CD14-positive monocyte (primary cell): Measurements from ENCODE around the gene RAPGEF5. TPM values are rescaled to one million over a fixed set of nuclear protein-coding genes. Genes with fewer than 3 reads are reported as not detected.

Source experiments
- DNase-seq, 3 donors: peaks; one replicate each; pipeline ENCODE4 v3.0.0-alpha.2; 2011 to 2022
- H2AFZ ChIP-seq: 2 replicates; pipeline ENCODE4 v1.6.0; 2012; ENCODE audit warnings: mild to moderate bottlenecking, low read depth, low read length, inconsistent platforms; ENCODE audit not compliant: insufficient read depth, poor library complexity, severe bottlenecking
- H3K27ac ChIP-seq, 2 donors: 1 replicate in 1 of 2; 2 replicates in 1 of 2; pipeline ENCODE4 v1.5.1; 2012 to 2013; ENCODE audit warnings: low read length in 2 of 2, control low read depth in 1 of 2, inconsistent platforms in 1 of 2, low read depth in 1 of 2, mild to moderate bottlenecking in 1 of 2
- H3K27me3 ChIP-seq, 2 donors: one replicate each; pipeline versions ENCODE4 v1.6.0 to v1.6.1; 2011 to 2013; ENCODE audit warnings: low read length in 2 of 2; ENCODE audit not compliant: control insufficient read depth in 2 of 2, insufficient read depth in 2 of 2
- H3K36me3 ChIP-seq, 2 donors: replicated peaks in 1 of 2; 1 replicate in 1 of 2; 2 replicates in 1 of 2; pipeline versions ENCODE4 v1.5.1 to v1.6.1; 2012 to 2013; ENCODE audit warnings: low read length in 2 of 2, control low read depth in 1 of 2, inconsistent platforms in 1 of 2, mild to moderate bottlenecking in 1 of 2; ENCODE audit not compliant: insufficient read depth in 2 of 2, control insufficient read depth in 1 of 2
- H3K4me1 ChIP-seq, 2 donors: 1 replicate in 1 of 2; 2 replicates in 1 of 2; pipeline versions ENCODE4 v1.5.1 to v1.6.1; 2012 to 2013; ENCODE audit warnings: low read length in 2 of 2, control low read depth in 1 of 2, inconsistent platforms in 1 of 2, mild to moderate bottlenecking in 1 of 2, moderate library complexity in 1 of 2; ENCODE audit not compliant: insufficient read depth in 2 of 2, control insufficient read depth in 1 of 2
- H3K4me2 ChIP-seq: replicated peaks from 2 replicates; pipeline ENCODE3; 2012; ENCODE audit warnings: low read length, moderate library complexity, mild to moderate bottlenecking; ENCODE audit not compliant: poor library complexity, severe bottlenecking; ENCODE audit errors: extremely low read depth
- H3K4me3 ChIP-seq, 3 experiments: fragments of 200-600 bp in 1 of 3; sonication (generic) in 1 of 3; replicated peaks in 1 of 3; 1 replicate in 2 of 3; 2 replicates in 1 of 3; pipeline ENCODE4 v1.5.1; 2011 to 2013; ENCODE audit warnings: low read length in 3 of 3, mild to moderate bottlenecking in 3 of 3, control low read depth in 2 of 3, low read depth in 2 of 3, inconsistent platforms in 1 of 3, moderate library complexity in 1 of 3
- H3K79me2 ChIP-seq: 2 replicates; pipeline ENCODE4 v1.6.0; 2012; ENCODE audit warnings: mild to moderate bottlenecking, control low read depth, inconsistent platforms, low read length, moderate library complexity; ENCODE audit not compliant: insufficient read depth
- H3K9ac ChIP-seq: 2 replicates; pipeline ENCODE4 v1.6.0; 2017; ENCODE audit warnings: low read length, mild to moderate bottlenecking; ENCODE audit not compliant: insufficient read depth, poor library complexity, severe bottlenecking
- H3K9me3 ChIP-seq, 2 donors: replicated peaks in 1 of 2; 1 replicate in 1 of 2; 2 replicates in 1 of 2; pipeline versions ENCODE4 v1.5.1 to v1.6.1; 2012 to 2013; ENCODE audit warnings: low read length in 2 of 2, control low read depth in 1 of 2; ENCODE audit not compliant: control insufficient read depth in 1 of 2, insufficient read depth in 1 of 2
- H4K20me1 ChIP-seq: 2 replicates; pipeline ENCODE4 v1.6.0; 2012; ENCODE audit warnings: mild to moderate bottlenecking, low read length, control low read depth, moderate library complexity; ENCODE audit not compliant: insufficient read depth
- H3K27ac Mint-ChIP-seq, 7 donors: one replicate each; pipeline ENCODE4 v1.8.0; 2020; ENCODE audit warnings: mild to moderate bottlenecking in 7 of 7, mixed read lengths in 7 of 7, moderate library complexity in 6 of 7, inconsistent platforms in 2 of 7
- H3K27me3 Mint-ChIP-seq, 3 donors: one replicate each; pipeline ENCODE4 v1.8.0; 2021 to 2022; ENCODE audit warnings: low read depth in 3 of 3, mild to moderate bottlenecking in 3 of 3, mixed read lengths in 3 of 3, moderate library complexity in 3 of 3, inconsistent platforms in 1 of 3
- H3K36me3 Mint-ChIP-seq, 2 donors: one replicate each; pipeline ENCODE4 v1.8.0; 2020; ENCODE audit warnings: mixed read lengths in 2 of 2, inconsistent platforms in 1 of 2, mild to moderate bottlenecking in 1 of 2
- H3K4me1 Mint-ChIP-seq: one replicate; pipeline ENCODE4 v1.8.0; 2020; ENCODE audit warnings: mild to moderate bottlenecking, mixed read lengths
- H3K4me3 Mint-ChIP-seq, 2 donors: one replicate each; pipeline ENCODE4 v1.8.0; 2020; ENCODE audit warnings: mild to moderate bottlenecking in 2 of 2, mixed read lengths in 2 of 2, moderate library complexity in 1 of 2
- H3K9me3 Mint-ChIP-seq, 7 donors: one replicate each; pipeline ENCODE4 v1.8.0; 2020 to 2022; ENCODE audit warnings: mixed read lengths in 7 of 7, mild to moderate bottlenecking in 6 of 7, moderate library complexity in 6 of 7, inconsistent platforms in 2 of 7
- CTCF ChIP-seq: fragments of 200-600 bp; IDR thresholded peaks from one replicate; pipeline ENCODE4 v1.8.0; 2022; ENCODE audit warnings: antibody characterized with exemption, mild to moderate bottlenecking
- WGBS: methylation state at CpG from one replicate; pipeline ENCODE4 v1.1.5; 2013; ENCODE audit warnings: missing lambda C conversion rate; ENCODE audit not compliant: insufficient coverage; 5-methylcytosine and 5-hydroxymethylcytosine counted together
- intact Hi-C, 2 donors: fragments of 100-400 bp; cut with micrococcal nuclease; formaldehyde crosslinking; loops; one replicate each; pipeline versions ENCODE4 v1.15.0 to v1.15.1; 2023
- polyA plus RNA-seq, 3 donors: library from polyadenylated mRNA; depleted of rRNA in 1 of 3; unstranded in 2 of 3; stranded (reverse) in 1 of 3; fragments of 300-500 nt in 2 of 3; fragments of >200 nt in 1 of 3; fragmentation: Illumina TruSeq in 2 of 3; gene quantifications; 1 replicate in 2 of 3; 2 replicates in 1 of 3; pipeline ENCODE4 v1.2.3, GENCODE V29; 2012 to 2021

Gene RAPGEF5
- polyA plus RNA-seq, 3 donors = not detected

GRCh38 chr7:22184549-22185199 is 172.3 kb downstream of the RAPGEF5 start:
- Histone ChIP-seq H3K36me3 (no peaks in the 10 kb centered on the region), H3K4me3 (no peak overlapping the region), H3K9me3 (no peaks in the 10 kb centered on the region), H2AFZ (no peak overlapping the region), H3K4me2 (no peak overlapping the region), H3K27ac (no peak overlapping the region), H3K27me3 (no peaks in the 10 kb centered on the region), H3K79me2 (no peaks in the 10 kb centered on the region), H4K20me1 (no peaks in the 10 kb centered on the region), H3K4me1 (no peaks in the 10 kb centered on the region), H3K9ac (no peak overlapping the region)
- Mint-ChIP-seq H3K27ac (no peak overlapping the region), H3K27me3 (no peaks in the 10 kb centered on the region), H3K4me3 (no peak overlapping the region), H3K36me3 (no peaks in the 10 kb centered on the region), H3K9me3 (peaks cover 0 to 3% (median 0%) of the 10 kb centered on the region in 7 donors), H3K4me1 (no peaks in the 10 kb centered on the region)
- no CpG with 5 or more reads among the region's 5 CpGs for WGBS
- DNase-seq = no peak
- intact Hi-C loops = no loop called here
- no peak for TF ChIP-seq CTCF

- peaks cover 0 to 3% (median 0%) of the 10 kb centered on the region in 7 donors for H3K9me3 Mint-ChIP-seq
Measured at GRCh38 chr7:22183522-22184280, 173.3 kb downstream of the RAPGEF5 start.

More at GRCh38 chr7:22183522-22184280, 173.3 kb downstream of the RAPGEF5 start:
- Histone ChIP-seq H3K79me2 (no peaks in the 10 kb centered on the region), H3K27ac (no peak overlapping the region), H3K27me3 (no peaks in the 10 kb centered on the region), H4K20me1 (no peaks in the 10 kb centered on the region), H3K4me1 (no peaks in the 10 kb centered on the region), H3K9me3 (no peaks in the 10 kb centered on the region), H3K4me2 (no peak overlapping the region), H3K4me3 (no peak overlapping the region), H3K9ac (no peak overlapping the region), H2AFZ (no peak overlapping the region), H3K36me3 (no peaks in the 10 kb centered on the region)
- H3K36me3 Mint-ChIP-seq = no peaks in the 10 kb centered on the region
- no peaks in the 10 kb centered on the region for H3K4me1 Mint-ChIP-seq
- TF ChIP-seq CTCF = no peak
- H3K27me3 Mint-ChIP-seq = no peaks in the 10 kb centered on the region
- no peak overlapping the region for H3K4me3 Mint-ChIP-seq
- intact Hi-C loops = no loop called here
- DNase-seq = no peak
- H3K27ac Mint-ChIP-seq = no peak overlapping the region
- WGBS = no CpG with 5 or more reads among the region's 6 CpGs
